GM23338 (cell line): ENCODE data around the gene RELB.

ENCODE experiments used
- CREB1 ChIP-seq: fragments of 250-450 bp; sonication (Bioruptor Pico); IDR thresholded peaks from 2 replicates; pipeline ENCODE4 v1.5.0; 2020; ENCODE audit warnings: low read depth, mild to moderate bottlenecking, moderate library complexity
- CTCF ChIP-seq, 2 experiments: fragments of 200-600 bp in 1 of 2; sonication (generic) in 1 of 2; conservative IDR thresholded peaks; 2 replicates each; pipeline versions ENCODE4 v1.5.1 to v1.6.1; 2016 to 2017; ENCODE audit warnings: antibody characterized with exemption in 2 of 2, low read depth in 2 of 2, mild to moderate bottlenecking in 2 of 2, moderate library complexity in 1 of 2
- ETS1 ChIP-seq: IDR thresholded peaks from 2 replicates; pipeline ENCODE4 v1.6.1; 2016; ENCODE audit warnings: antibody characterized with exemption
- EZH2 ChIP-seq: fragments of 200-600 bp; sonication (generic); IDR thresholded peaks from one replicate; pipeline ENCODE4 v1.8.0; 2017; ENCODE audit warnings: antibody characterized with exemption, mild to moderate bottlenecking, low read depth; ENCODE audit not compliant: unreplicated experiment
- EZH2phosphoT487 ChIP-seq: fragments of 200-600 bp; sonication (generic); IDR thresholded peaks from one replicate; pipeline ENCODE4 v1.8.1; 2018; ENCODE audit warnings: antibody characterized with exemption; ENCODE audit not compliant: unreplicated experiment
- JUNB ChIP-seq: IDR thresholded peaks from one replicate; pipeline ENCODE4 v1.6.1; 2016; ENCODE audit warnings: antibody characterized with exemption; ENCODE audit not compliant: unreplicated experiment
- NANOG ChIP-seq: IDR thresholded peaks from 2 replicates; pipeline ENCODE4 v1.6.1; 2016; ENCODE audit warnings: antibody characterized with exemption, borderline replicate concordance
- POLR2AphosphoS5 ChIP-seq: IDR thresholded peaks from 2 replicates; pipeline ENCODE4 v1.6.1; 2016; ENCODE audit warnings: antibody characterized with exemption, low read depth
- REST ChIP-seq: IDR thresholded peaks from one replicate; pipeline ENCODE4 v1.6.1; 2018; ENCODE audit warnings: antibody characterized with exemption; ENCODE audit not compliant: unreplicated experiment
- STAT1 ChIP-seq: IDR thresholded peaks from one replicate; pipeline ENCODE4 v1.6.1; 2016; ENCODE audit warnings: antibody characterized with exemption; ENCODE audit not compliant: unreplicated experiment
- ZNF114 ChIP-seq: fragments of 250-450 bp; sonication (Bioruptor Pico); IDR thresholded peaks from 2 replicates; pipeline ENCODE4 v1.5.0; 2020; ENCODE audit warnings: mild to moderate bottlenecking, moderate library complexity
- ZNF331 ChIP-seq: fragments of 250-450 bp; sonication (Bioruptor Pico); IDR thresholded peaks from 2 replicates; pipeline ENCODE4 v1.5.0; 2020; ENCODE audit warnings: low read depth, mild to moderate bottlenecking, moderate library complexity
- ZNF462 ChIP-seq: fragments of 250-450 bp; sonication (Bioruptor Pico); IDR thresholded peaks from 2 replicates; pipeline ENCODE4 v1.5.0; 2020; ENCODE audit warnings: mild to moderate bottlenecking, moderate library complexity

- no peak for TF ChIP-seq CTCF (conservative IDR thresholded peaks at IDR 0.05; ENCODE audit: low read depth in 2 of 2)
- TF ChIP-seq CREB1: no peak
- no peak for TF ChIP-seq POLR2AphosphoS5
- TF ChIP-seq ZNF114 (CRISPR knock-in tag): no peak
- TF ChIP-seq EZH2: no peak
- no peak for TF ChIP-seq EZH2phosphoT487
- TF ChIP-seq REST: no peak
- TF ChIP-seq JUNB: no peak
- TF ChIP-seq NANOG: no peak
- TF ChIP-seq ETS1: no peak
- TF ChIP-seq ZNF462 (CRISPR knock-in tag): no peak
- no peak for TF ChIP-seq STAT1
- no peak for TF ChIP-seq ZNF331 (CRISPR knock-in tag)
These were observed 80.9 kb downstream of the RELB start for GRCh38 chr19:45082170-45082569.
